Measurements from ENCODE around the gene CHD1L.
"Not testable (repeated sequence)": the region's sequence is repeated elsewhere in the genome, so short reads cannot be mapped to it uniquely, and the experiment has no call there.

CHD1L gene

GRCh38 chr1:147242449-147243227, at the start of gene CHD1L:
CHD1L (plus strand) TSS chr1:147242684; CDS start chr1:147242704, 20 bp downstream.
- peak; percentile 93 for DNase-seq

GRCh38 chr1:147197324-147197723, 45.2 kb upstream of the CHD1L start:
- DNase-seq = not testable (repeated sequence)

GRCh38 chr1:147201276-147201675, 41.2 kb upstream of the CHD1L start:
- no peak for DNase-seq

- no peak for DNase-seq
Measured at GRCh38 chr1:147201786-147202185, 40.7 kb upstream of the CHD1L start.

- no peak for DNase-seq
Measured at GRCh38 chr1:147202576-147202975, 39.9 kb upstream of the CHD1L start.

GRCh38 chr1:147204080-147204479, 38.4 kb upstream of the CHD1L start:
- DNase-seq = no peak

- DNase-seq = no peak
Measured at GRCh38 chr1:147207192-147207591, 35.3 kb upstream of the CHD1L start.

- DNase-seq = no peak
Measured at GRCh38 chr1:147208619-147209018, 33.9 kb upstream of the CHD1L start.

GRCh38 chr1:147209825-147210821, 32.4 kb upstream of the CHD1L start:
- DNase-seq = no peak

GRCh38 chr1:147210987-147211386, 31.5 kb upstream of the CHD1L start:
- no peak for DNase-seq

GRCh38 chr1:147211577-147211976, 30.9 kb upstream of the CHD1L start:
- DNase-seq = no peak

- no peak for DNase-seq
Measured at GRCh38 chr1:147213271-147213670, 29.2 kb upstream of the CHD1L start.

GRCh38 chr1:147214325-147214724, 28.2 kb upstream of the CHD1L start:
- no peak for DNase-seq

GRCh38 chr1:147214842-147215539, 27.5 kb upstream of the CHD1L start:
- no peak for DNase-seq

- DNase-seq = no peak
Measured at GRCh38 chr1:147215540-147215916, 27.0 kb upstream of the CHD1L start.

GRCh38 chr1:147216124-147216523, 26.4 kb upstream of the CHD1L start:
- DNase-seq = no peak

- no peak for DNase-seq
Measured at GRCh38 chr1:147217141-147217540, 25.3 kb upstream of the CHD1L start.

- no peak for DNase-seq
Measured at GRCh38 chr1:147218606-147219005, 23.9 kb upstream of the CHD1L start.

- no peak for DNase-seq
Measured at GRCh38 chr1:147223740-147224615, 18.5 kb upstream of the CHD1L start.

- DNase-seq = peak; percentile 21 to 34
Measured at GRCh38 chr1:147225193-147225730, 17.2 kb upstream of the CHD1L start, which contains the start of gene FMO5. FMO5 (minus strand) TSS chr1:147225339; CDS start chr1:147225029, 310 bp downstream.

- DNase-seq = not testable (repeated sequence)
Measured at GRCh38 chr1:147231032-147231431, 11.5 kb upstream of the CHD1L start.

GRCh38 chr1:147233903-147234302, 8.6 kb upstream of the CHD1L start:
- DNase-seq = not testable (repeated sequence)

Measured in stimulated activated CD4-positive, alpha-beta T cell treated with anti-CD3 and anti-CD28 coated beads, Interleukin-2, amount 100 ng/mL, for 48 hours (primary cell).